H1 (cell line): Measurements from ENCODE around the gene SFRP2. TPM values are rescaled to one million over a fixed set of nuclear protein-coding genes. Genes with fewer than 3 reads are reported as not detected.

Experiments used
- CTCF ChIA-PET: fragments of 300-600 bp; sonication (Branson Sonifier 250); formaldehyde crosslinking; loops from one replicate; lab custom pipeline; 2021; ENCODE audit not compliant: partially characterized antibody; lab: Charles Lee
- POLR2A ChIA-PET: fragments of 300-600 bp; sonication (Branson Sonifier 250); formaldehyde crosslinking; loops from one replicate; lab custom pipeline; 2021; ENCODE audit warnings: inconsistent platforms; ENCODE audit not compliant: partially characterized antibody; lab: Charles Lee
- DNase-seq, 2 experiments: peaks; one replicate each; pipeline versions ENCODE4 v3.0.0 to v3.0.0-alpha.2; 2010 to 2022; ENCODE audit warnings: low spot score in 2 of 2, low read depth in 1 of 2, mixed read lengths in 1 of 2
- FAIRE-seq: peaks from 2 replicates; lab custom pipeline; 2011; peaks lifted over from hg19 to GRCh38; lab: Jason Lieb, UNC
- H2AFZ ChIP-seq: 2 replicates; pipeline ENCODE4 v1.8.1; 2012; ENCODE audit warnings: low read length, inconsistent platforms
- H2AK5ac ChIP-seq: 2 replicates; pipeline ENCODE4 v1.6.1; 2013; ENCODE audit warnings: low read depth, low read length
- H2BK120ac ChIP-seq: replicated peaks from 2 replicates; pipeline ENCODE3; 2013; ENCODE audit warnings: low read depth, low read length, inconsistent platforms
- H2BK12ac ChIP-seq: 2 replicates; pipeline ENCODE4 v1.6.1; 2013; ENCODE audit warnings: low read depth, low read length
- H2BK15ac ChIP-seq: 2 replicates; pipeline ENCODE4 v1.6.1; 2013; ENCODE audit warnings: low read length
- H2BK20ac ChIP-seq: 2 replicates; pipeline ENCODE4 v1.6.1; 2013; ENCODE audit warnings: low read length
- H2BK5ac ChIP-seq: 2 replicates; pipeline ENCODE4 v1.6.1; 2013; ENCODE audit warnings: low read depth, low read length
- H3K14ac ChIP-seq: 2 replicates; pipeline ENCODE4 v1.6.1; 2013; ENCODE audit warnings: inconsistent platforms; ENCODE audit not compliant: insufficient read length
- H3K18ac ChIP-seq: 2 replicates; pipeline ENCODE4 v1.6.1; 2013; ENCODE audit warnings: low read length; ENCODE audit errors: extremely low read depth
- H3K23ac ChIP-seq: 2 replicates; pipeline ENCODE4 v1.6.1; 2013; ENCODE audit warnings: inconsistent platforms; ENCODE audit not compliant: insufficient read length
- H3K23me2 ChIP-seq: 2 replicates; pipeline ENCODE4 v1.6.1; 2013; ENCODE audit warnings: low read depth, low read length
- H3K27ac ChIP-seq: 2 replicates; pipeline ENCODE4 v1.6.1; 2011; ENCODE audit warnings: low read depth, low read length, inconsistent platforms
- H3K27me3 ChIP-seq, 4 experiments: replicated peaks in 1 of 4; 1 replicate in 1 of 4; 2 replicates in 3 of 4; pipeline versions ENCODE4 v1.6.1 to v1.8.1; 2011 to 2013; ENCODE audit warnings: low read length in 3 of 4, mild to moderate bottlenecking in 3 of 4, inconsistent platforms in 2 of 4, mixed read lengths in 2 of 4, moderate library complexity in 1 of 4; ENCODE audit not compliant: control insufficient read depth in 3 of 4, insufficient read depth in 3 of 4; ENCODE audit errors: extremely low read depth in 1 of 4
- H3K36me3 ChIP-seq, 4 experiments: 2 replicates each; pipeline versions ENCODE4 v1.6.1 to v1.8.1; 2011 to 2013; ENCODE audit warnings: mild to moderate bottlenecking in 4 of 4, low read length in 3 of 4, moderate library complexity in 2 of 4, control low read depth in 1 of 4, inconsistent platforms in 1 of 4; ENCODE audit not compliant: insufficient read depth in 4 of 4, control insufficient read depth in 2 of 4
- H3K4ac ChIP-seq: replicated peaks from 2 replicates; pipeline ENCODE3; 2013; ENCODE audit warnings: low read length, low read depth, mixed read lengths, inconsistent platforms; ENCODE audit not compliant: insufficient read length
- H3K4me1 ChIP-seq, 4 experiments: replicated peaks in 1 of 4; 1 replicate in 1 of 4; 2 replicates in 3 of 4; pipeline versions ENCODE4 v1.6.1 to v1.8.1; 2011 to 2013; ENCODE audit warnings: low read length in 3 of 4, inconsistent platforms in 2 of 4, mixed read lengths in 1 of 4; ENCODE audit not compliant: insufficient read depth in 4 of 4, control insufficient read depth in 3 of 4
- H3K4me2 ChIP-seq, 2 experiments: 2 replicates each; pipeline versions ENCODE4 v1.6.1 to v1.8.1; 2011 to 2013; ENCODE audit warnings: low read depth in 2 of 2, low read length in 2 of 2, control low read depth in 1 of 2, inconsistent platforms in 1 of 2, mild to moderate bottlenecking in 1 of 2; ENCODE audit not compliant: insufficient read depth in 1 of 2
- H3K4me3 ChIP-seq, 4 experiments: fragments of 200-600, 300-600 bp in 1 of 4; sonication (generic), shearing (Covaris generic), sonication (Bioruptor Twin) in 1 of 4; 2 replicates each; pipeline versions ENCODE4 v1.5.1 to v1.8.1; 2011 to 2016; ENCODE audit warnings: low read length in 4 of 4, low read depth in 3 of 4, control low read depth in 2 of 4, inconsistent platforms in 2 of 4, mild to moderate bottlenecking in 2 of 4, mixed read lengths in 1 of 4, moderate library complexity in 1 of 4; ENCODE audit not compliant: insufficient read depth in 2 of 4; ENCODE audit errors: extremely low read depth in 1 of 4
- H3K56ac ChIP-seq: replicated peaks from 2 replicates; pipeline ENCODE3; 2013; ENCODE audit warnings: low read depth, mild to moderate bottlenecking, mixed read lengths, low read length, inconsistent platforms; ENCODE audit not compliant: insufficient read length
- H3K79me1 ChIP-seq: 2 replicates; pipeline ENCODE4 v1.6.1; 2013; ENCODE audit warnings: low read depth, low read length, control low read depth
- H3K79me2 ChIP-seq, 2 experiments: 2 replicates each; pipeline versions ENCODE4 v1.6.1 to v1.8.1; 2012 to 2013; ENCODE audit warnings: low read length in 2 of 2, mild to moderate bottlenecking in 2 of 2, inconsistent platforms in 1 of 2; ENCODE audit not compliant: insufficient read depth in 2 of 2, control insufficient read depth in 1 of 2
- H3K9ac ChIP-seq, 4 experiments: replicated peaks in 1 of 4; 1 replicate in 1 of 4; 2 replicates in 3 of 4; pipeline versions ENCODE4 v1.6.1 to v1.8.1; 2011 to 2013; ENCODE audit warnings: low read depth in 3 of 4, low read length in 3 of 4, control low read depth in 2 of 4, mild to moderate bottlenecking in 2 of 4, moderate library complexity in 2 of 4, inconsistent platforms in 1 of 4; ENCODE audit errors: extremely low read depth in 1 of 4
- H3K9me3 ChIP-seq, 2 experiments: 2 replicates each; pipeline versions ENCODE4 v1.6.1 to v1.8.1; 2012 to 2013; ENCODE audit warnings: mild to moderate bottlenecking in 2 of 2, moderate library complexity in 2 of 2, control low read depth in 1 of 2, inconsistent platforms in 1 of 2, low read depth in 1 of 2, low read length in 1 of 2, mixed read lengths in 1 of 2; ENCODE audit not compliant: insufficient read depth in 2 of 2
- H4K20me1 ChIP-seq, 2 experiments: replicated peaks in 1 of 2; 2 replicates each; pipeline versions ENCODE3 to v1.8.1; 2011 to 2013; ENCODE audit warnings: inconsistent platforms in 2 of 2, low read length in 2 of 2, mild to moderate bottlenecking in 1 of 2; ENCODE audit not compliant: insufficient read depth in 2 of 2, control insufficient read depth in 1 of 2
- H4K5ac ChIP-seq: 2 replicates; pipeline ENCODE4 v1.6.1; 2013; ENCODE audit warnings: low read length, low read depth, mixed read lengths, inconsistent platforms; ENCODE audit not compliant: insufficient read length
- H4K8ac ChIP-seq: 2 replicates; pipeline ENCODE4 v1.8.0; 2013; ENCODE audit warnings: mild to moderate bottlenecking, moderate library complexity, low read length, inconsistent platforms; ENCODE audit not compliant: insufficient read depth; ENCODE audit errors: extremely low read depth
- H4K91ac ChIP-seq: replicated peaks from 2 replicates; pipeline ENCODE3; 2013; ENCODE audit warnings: low read length, mixed read lengths, inconsistent platforms; ENCODE audit not compliant: insufficient read length
- ATF2 ChIP-seq: IDR thresholded peaks from 2 replicates; pipeline ENCODE4 v1.6.1; 2012; ENCODE audit warnings: low read length, inconsistent platforms
- BCL11A ChIP-seq, 2 experiments: IDR thresholded peaks; one replicate each; pipeline ENCODE4 v1.6.1; 2011; ENCODE audit warnings: low read depth in 2 of 2, low read length in 2 of 2, mild to moderate bottlenecking in 2 of 2
- CBX5 ChIP-seq: fragments of 300-800, 300-1000 bp; sonication (generic); IDR thresholded peaks from 2 replicates; pipeline ENCODE4 v1.7.1; 2016; ENCODE audit warnings: antibody characterized with exemption, low read length, low read depth
- CTCF ChIP-seq, 3 experiments: IDR thresholded peaks; 1 replicate in 2 of 3; 2 replicates in 1 of 3; pipeline versions ENCODE4 v1.5.1 to v1.6.1; 2011; ENCODE audit warnings: low read length in 3 of 3, mild to moderate bottlenecking in 3 of 3, inconsistent platforms in 2 of 3, low read depth in 1 of 3, moderate library complexity in 1 of 3; ENCODE audit not compliant: insufficient read depth in 1 of 3; ENCODE audit errors: control extremely low read depth in 1 of 3
- JUND ChIP-seq: IDR thresholded peaks from 2 replicates; pipeline ENCODE4 v1.6.1; 2011; ENCODE audit warnings: mild to moderate bottlenecking, improper control_type of control experiment, low read length
- POLR2A ChIP-seq, 2 experiments: IDR thresholded peaks; 1 replicate in 1 of 2; 2 replicates in 1 of 2; pipeline ENCODE4 v1.6.1; 2011; ENCODE audit warnings: low read depth in 2 of 2, low read length in 2 of 2, mild to moderate bottlenecking in 2 of 2; ENCODE audit errors: control extremely low read depth in 1 of 2
- RAD21 ChIP-seq, 2 experiments: IDR thresholded peaks in 1 of 2; conservative IDR thresholded peaks in 1 of 2; 2 replicates each; pipeline ENCODE4 v1.6.1; 2011; ENCODE audit warnings: low read depth in 2 of 2, low read length in 2 of 2, improper control_type of control experiment in 1 of 2, inconsistent platforms in 1 of 2, mild to moderate bottlenecking in 1 of 2, moderate library complexity in 1 of 2
- TEAD4 ChIP-seq: IDR thresholded peaks from 2 replicates; pipeline ENCODE4 v1.6.1; 2012; ENCODE audit warnings: low read depth, low read length, inconsistent platforms, mixed read lengths
- YY1 ChIP-seq: IDR thresholded peaks from 2 replicates; pipeline ENCODE4 v1.6.1; 2011; ENCODE audit warnings: low read depth, mild to moderate bottlenecking, low read length
- WGBS, 2 experiments: shearing (Covaris generic) in 1 of 2; methylation state at CpG; one replicate each; pipeline versions ENCODE4 v1.1.6 to v1.1.7; 2013 to 2015; ENCODE audit warnings: low lambda C conversion rate in 2 of 2, mixed read lengths in 2 of 2, inconsistent platforms in 1 of 2, low coverage in 1 of 2, missing lambda C conversion rate in 1 of 2; ENCODE audit not compliant: insufficient replicate concordance in 2 of 2, insufficient coverage in 1 of 2, insufficient read length in 1 of 2; ENCODE audit errors: extremely low coverage in 1 of 2, missing lambda C conversion rate in 1 of 2; 5-methylcytosine and 5-hydroxymethylcytosine counted together
- polyA plus RNA-seq, 7 experiments: library from polyadenylated mRNA; depleted of rRNA in 3 of 7; stranded (reverse) in 5 of 7; unstranded in 2 of 7; fragments of >200 nt in 5 of 7; fragments of 200-250 nt in 2 of 7; gene quantifications; 1 replicate in 5 of 7; 2 replicates in 1 of 7; 4 replicates in 1 of 7; pipeline versions ENCODE4 v1.2.1 to v1.2.3, GENCODE V29; 2011 to 2013; ENCODE audit warnings: missing spikeins in 2 of 7, mixed read lengths in 2 of 7
- total RNA-seq: library from RNA; stranded (reverse); fragmentation: NEBNext Ultra II Directional; extraction: Animal tissue kit (Norgen Biotek cat#: 25700); gene quantifications from 2 replicates; pipeline ENCODE4 v1.2.1, GENCODE V29; 2021

Gene SFRP2
- total and polyA plus RNA-seq, 2 of the 8 experiments (the other 6 are each of a cell fraction or from before 2014, with no cell fraction given), result 108 to 342 TPM

DNA sequence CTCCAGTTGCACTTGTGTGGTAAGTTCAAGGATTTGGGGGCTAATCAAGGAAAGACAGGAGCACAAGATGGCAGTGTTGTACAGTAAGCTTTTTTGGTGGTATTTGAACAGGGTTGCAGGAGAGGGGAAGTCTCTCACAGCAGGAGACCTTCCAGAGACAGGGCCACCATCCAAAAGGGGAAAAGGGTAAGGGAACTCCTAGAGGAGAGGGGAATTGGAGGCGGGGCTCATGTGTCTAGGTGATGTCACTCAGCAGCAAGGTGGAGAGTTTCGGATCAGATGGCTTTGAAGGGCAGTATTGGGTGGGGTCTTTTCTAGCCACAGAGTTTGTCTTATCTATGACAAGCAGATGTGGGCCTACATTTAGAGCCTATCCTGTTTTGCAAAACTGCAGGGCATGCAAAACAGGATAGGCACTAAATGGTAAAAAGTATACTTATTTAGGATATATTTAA is 15.6 kb downstream of the SFRP2 start:
- Histone ChIP-seq H2BK15ac (no peak overlapping the region), H3K4me2 (no peak overlapping the region), H3K18ac (no peak overlapping the region), H3K9me3 (no peaks in the 10 kb centered on the region), H3K4ac (no peak overlapping the region), H3K9ac (no peak overlapping the region), H2AFZ (no peak overlapping the region), H3K79me2 (no peaks in the 10 kb centered on the region), H3K36me3 (no peaks in the 10 kb centered on the region), H3K14ac (no peak overlapping the region), H2AK5ac (no peak overlapping the region), H4K5ac (no peak overlapping the region), H2BK20ac (no peak overlapping the region), H3K4me3 (no peak overlapping the region), H2BK5ac (no peak overlapping the region), H3K27ac (no peak overlapping the region), H2BK12ac (no peak overlapping the region), H4K91ac (no peak overlapping the region), H2BK120ac (no peak overlapping the region), H3K56ac (no peak overlapping the region), H4K8ac (no peak overlapping the region), H3K79me1 (no peaks in the 10 kb centered on the region), H3K23me2 (no peaks in the 10 kb centered on the region), H3K23ac (no peak overlapping the region), H3K27me3 (no peaks in the 10 kb centered on the region), H4K20me1 (no peaks in the 10 kb centered on the region), H3K4me1 (peaks cover 0 to 5% (median under 1%) of the 10 kb centered on the region in 4 experiments; a peak in 4 of 7 replicates)
- 51% methylated on average over 2 of the region's 2 CpGs; no CpG with 5 or more reads in 1 of the 2 experiments for WGBS, 2 experiments
- ChIA-PET POLR2A (interaction anchor here (1.0 to 1.1 kb wide), 4 partner anchors 8 to 18 kb away, joined by 3 read pairs; no protein-coding TSS in a partner anchor), CTCF (interaction anchor here (0.8 to 1.5 kb wide), 4 partner anchors 9 to 310 kb away, joined by 3 to 7 read pairs (median 4); no protein-coding TSS in a partner anchor)
- FAIRE-seq (peak; percentile 91), DNase-seq (no peak)
- TF ChIP-seq POLR2A (IDR thresholded peaks at IDR 0.05; ENCODE audit: control extremely low read depth in 1 of 2, low read depth in 2 of 2, low read length in 2 of 2) (no peak), ATF2 (peak; percentile 68; the same call in 1 of the 2 replicates), CTCF (IDR thresholded peaks at IDR 0.05; ENCODE audit: control extremely low read depth in 1 of 3, insufficient read depth in 1 of 3, low read depth in 1 of 3, low read length in 3 of 3) (peak in 2 of 3 experiments; percentile 51 to 60; a peak in 3 of 4 replicates), RAD21 (IDR thresholded peaks at IDR 0.05 in 1 of 2, conservative IDR thresholded peaks at IDR 0.05 in 1 of 2; ENCODE audit: low read depth in 2 of 2, low read length in 2 of 2) (peak; percentile 78 to 85), JUND (0 out of 2 replicates have a peak, but pooled peaks have one; percentile 20), CBX5 (no peak), YY1 (0 out of 2 replicates have a peak, but pooled peaks have one; percentile 48), BCL11A (IDR thresholded peaks at IDR 0.05; ENCODE audit: low read depth in 2 of 2, low read length in 2 of 2) (no peak), TEAD4 (0 out of 2 replicates have a peak, but pooled peaks have one; percentile 45)
